Trophoblast cell (in vitro differentiated cells and primary cell): ENCODE data around the gene ASAH2.
A peak's percentile ranks its signal among the peaks of the same experiment; 100 is the strongest.

Source experiments
- DNase-seq, 2 donors: peaks; one replicate each; pipeline ENCODE4 v3.0.0-alpha.2; 2016
- H2AFZ ChIP-seq: 2 replicates; pipeline ENCODE4 v1.6.1; 2013; ENCODE audit warnings: low read length, moderate library complexity, mild to moderate bottlenecking; ENCODE audit not compliant: insufficient read depth, poor library complexity
- H2AK5ac ChIP-seq: 2 replicates; pipeline ENCODE4 v1.6.1; 2013; ENCODE audit warnings: mild to moderate bottlenecking, low read length
- H2BK120ac ChIP-seq: 2 replicates; pipeline ENCODE4 v1.6.1; 2013; ENCODE audit warnings: low read length, mild to moderate bottlenecking, moderate library complexity; ENCODE audit not compliant: insufficient read depth, poor library complexity
- H2BK12ac ChIP-seq: 2 replicates; pipeline ENCODE4 v1.6.1; 2013; ENCODE audit warnings: mild to moderate bottlenecking, low read length, moderate library complexity
- H2BK5ac ChIP-seq: 2 replicates; pipeline ENCODE4 v1.6.1; 2013; ENCODE audit warnings: low read length, low read depth, moderate library complexity, mild to moderate bottlenecking; ENCODE audit not compliant: poor library complexity
- H3K14ac ChIP-seq: 2 replicates; pipeline ENCODE4 v1.6.1; 2013; ENCODE audit warnings: mild to moderate bottlenecking, low read length
- H3K18ac ChIP-seq: 2 replicates; pipeline ENCODE4 v1.6.1; 2013; ENCODE audit warnings: mild to moderate bottlenecking, low read length
- H3K23ac ChIP-seq: 2 replicates; pipeline ENCODE4 v1.6.1; 2013; ENCODE audit warnings: low read length
- H3K27ac ChIP-seq: 2 replicates; pipeline ENCODE4 v1.5.1; 2013; ENCODE audit warnings: low read depth, mild to moderate bottlenecking, inconsistent platforms, low read length, moderate library complexity
- H3K27me3 ChIP-seq: 2 replicates; pipeline ENCODE4 v1.6.1; 2013; ENCODE audit warnings: inconsistent platforms, mild to moderate bottlenecking, low read length, moderate library complexity; ENCODE audit not compliant: insufficient read depth
- H3K36me3 ChIP-seq, 2 experiments: 1 replicate in 1 of 2; 2 replicates in 1 of 2; pipeline ENCODE4 v1.6.1; 2013; ENCODE audit warnings: low read length in 2 of 2, mild to moderate bottlenecking in 2 of 2, moderate library complexity in 1 of 2; ENCODE audit not compliant: insufficient read depth in 2 of 2, control insufficient read depth in 1 of 2
- H3K4ac ChIP-seq: 2 replicates; pipeline ENCODE4 v1.6.1; 2013; ENCODE audit warnings: low read depth, mild to moderate bottlenecking, low read length, moderate library complexity
- H3K4me1 ChIP-seq, 2 experiments: 1 replicate in 1 of 2; 2 replicates in 1 of 2; pipeline ENCODE4 v1.6.1; 2013; ENCODE audit warnings: low read length in 2 of 2, mild to moderate bottlenecking in 2 of 2, moderate library complexity in 1 of 2; ENCODE audit not compliant: insufficient read depth in 2 of 2, control insufficient read depth in 1 of 2
- H3K4me2 ChIP-seq: 2 replicates; pipeline ENCODE4 v1.6.1; 2013; ENCODE audit warnings: inconsistent platforms, mild to moderate bottlenecking, low read length, moderate library complexity
- H3K4me3 ChIP-seq: 2 replicates; pipeline ENCODE4 v1.5.1; 2013; ENCODE audit warnings: mild to moderate bottlenecking, low read depth, low read length, inconsistent platforms
- H3K79me1 ChIP-seq: one replicate; pipeline ENCODE4 v1.6.1; 2013; ENCODE audit warnings: low read length
- H3K79me2 ChIP-seq: 2 replicates; pipeline ENCODE4 v1.6.1; 2013; ENCODE audit warnings: low read length, mild to moderate bottlenecking; ENCODE audit not compliant: control insufficient read depth, insufficient read depth, poor library complexity
- H3K9ac ChIP-seq: 2 replicates; pipeline ENCODE4 v1.6.1; 2013; ENCODE audit warnings: mild to moderate bottlenecking, low read length
- H3K9me3 ChIP-seq: 2 replicates; pipeline ENCODE4 v1.6.1; 2013; ENCODE audit warnings: low read depth, mild to moderate bottlenecking, control low read depth, inconsistent platforms, low read length; ENCODE audit not compliant: insufficient read depth
- H4K12ac ChIP-seq: 2 replicates; pipeline ENCODE4 v1.6.1; 2013; ENCODE audit warnings: low read depth, mild to moderate bottlenecking, low read length, moderate library complexity
- H4K8ac ChIP-seq: 2 replicates; pipeline ENCODE4 v1.6.1; 2013; ENCODE audit warnings: low read depth, mild to moderate bottlenecking, low read length, moderate library complexity
- H4K91ac ChIP-seq: one replicate; pipeline ENCODE4 v1.6.1; 2013; ENCODE audit warnings: low read depth, mild to moderate bottlenecking, low read length, moderate library complexity
- WGBS: extraction: QIAGEN DNeasy Blood & Tissue Kit; methylation state at CpG from one replicate; pipeline ENCODE4 v1.1.7; 2013; ENCODE audit warnings: missing lambda C conversion rate; ENCODE audit not compliant: insufficient read length, insufficient coverage; ENCODE audit errors: extremely low coverage; 5-methylcytosine and 5-hydroxymethylcytosine counted together

The ASAH2 gene

GRCh38 chr10:50279489-50279888, 28.2 kb upstream of the ASAH2 start:
- Histone ChIP-seq H3K23ac (no peak overlapping the region), H2BK5ac (no peak overlapping the region), H2AFZ (no peak overlapping the region), H3K79me1 (no peaks in the 10 kb centered on the region), H3K27me3 (no peaks in the 10 kb centered on the region), H4K8ac (no peak overlapping the region), H3K4ac (no peak overlapping the region), H2BK120ac (no peak overlapping the region), H3K18ac (no peak overlapping the region), H2BK12ac (no peak overlapping the region), H3K14ac (no peak overlapping the region), H3K9ac (no peak overlapping the region), H2AK5ac (no peak overlapping the region), H3K36me3 (no peaks in the 10 kb centered on the region), H4K91ac (no peak overlapping the region), H3K79me2 (no peaks in the 10 kb centered on the region), H3K4me1 (no peaks in the 10 kb centered on the region), H3K9me3 (no peaks in the 10 kb centered on the region), H3K4me2 (no peak overlapping the region), H4K12ac (no peak overlapping the region), H3K27ac (no peak overlapping the region), H3K4me3 (no peak overlapping the region)
- WGBS, result no CpG with 5 or more reads among the region's 5 CpGs
- DNase-seq, result peak in 1 of 2 donors; percentile 7

GRCh38 chr10:50275650-50276235, 24.4 kb upstream of the ASAH2 start:
- no peak overlapping the region for H3K4me3 ChIP-seq
- H3K4me1 ChIP-seq, result no peaks in the 10 kb centered on the region
- DNase-seq, result peak in 1 of 2 donors; percentile 65
- no CpG with 5 or more reads among the region's 3 CpGs for WGBS
- no peak overlapping the region for H2BK12ac ChIP-seq
- no peak overlapping the region for H2BK5ac ChIP-seq
- no peak overlapping the region for H3K4ac ChIP-seq
- H3K4me2 ChIP-seq, result no peak overlapping the region
- H2BK120ac ChIP-seq, result no peak overlapping the region
- no peak overlapping the region for H2AFZ ChIP-seq
- H2AK5ac ChIP-seq, result no peak overlapping the region
- no peak overlapping the region for H3K14ac ChIP-seq
- H3K18ac ChIP-seq, result no peak overlapping the region
- H3K27ac ChIP-seq, result no peak overlapping the region
- no peaks in the 10 kb centered on the region for H3K36me3 ChIP-seq
- H3K79me2 ChIP-seq, result no peaks in the 10 kb centered on the region
- H3K79me1 ChIP-seq, result no peaks in the 10 kb centered on the region
- no peak overlapping the region for H4K12ac ChIP-seq
- H3K27me3 ChIP-seq, result no peaks in the 10 kb centered on the region
- H3K9me3 ChIP-seq, result peaks cover 2% of the 10 kb centered on the region
- no peak overlapping the region for H4K91ac ChIP-seq
- no peak overlapping the region for H3K23ac ChIP-seq
- H3K9ac ChIP-seq, result no peak overlapping the region
- H4K8ac ChIP-seq, result no peak overlapping the region

- Histone ChIP-seq H4K91ac (no peak overlapping the region), H2AFZ (no peak overlapping the region), H2BK12ac (no peak overlapping the region), H4K12ac (no peak overlapping the region), H3K79me1 (no peaks in the 10 kb centered on the region), H3K27ac (no peak overlapping the region), H3K27me3 (no peaks in the 10 kb centered on the region), H2AK5ac (no peak overlapping the region), H2BK120ac (no peak overlapping the region), H3K9ac (no peak overlapping the region), H2BK5ac (no peak overlapping the region), H3K23ac (no peak overlapping the region), H3K9me3 (peaks cover 2% of the 10 kb centered on the region), H3K18ac (no peak overlapping the region), H3K4me3 (no peak overlapping the region), H3K14ac (no peak overlapping the region), H4K8ac (no peak overlapping the region), H3K4me2 (no peak overlapping the region), H3K4ac (no peak overlapping the region), H3K79me2 (no peaks in the 10 kb centered on the region), H3K36me3 (no peaks in the 10 kb centered on the region), H3K4me1 (no peaks in the 10 kb centered on the region)
- no peak for DNase-seq
- WGBS, result no CpG with 5 or more reads among the region's 7 CpGs
These were observed 21.2 kb upstream of the ASAH2 start for GRCh38 chr10:50272531-50272930.

GRCh38 chr10:50271564-50272250, 20.4 kb upstream of the ASAH2 start:
- H3K18ac ChIP-seq, result no peak overlapping the region
- H3K79me2 ChIP-seq, result no peaks in the 10 kb centered on the region
- no peak overlapping the region for H3K14ac ChIP-seq
- H2AFZ ChIP-seq, result no peak overlapping the region
- peaks cover 2% of the 10 kb centered on the region for H3K9me3 ChIP-seq
- no peak overlapping the region for H4K12ac ChIP-seq
- no peaks in the 10 kb centered on the region for H3K79me1 ChIP-seq
- no CpG with 5 or more reads among the region's 3 CpGs for WGBS
- no peak overlapping the region for H2AK5ac ChIP-seq
- H3K4ac ChIP-seq, result no peak overlapping the region
- no peak overlapping the region for H2BK12ac ChIP-seq
- H3K27me3 ChIP-seq, result no peaks in the 10 kb centered on the region
- no peak overlapping the region for H3K27ac ChIP-seq
- H3K36me3 ChIP-seq, result no peaks in the 10 kb centered on the region
- H4K91ac ChIP-seq, result no peak overlapping the region
- no peak overlapping the region for H3K4me3 ChIP-seq
- H2BK120ac ChIP-seq, result no peak overlapping the region
- H3K9ac ChIP-seq, result no peak overlapping the region
- H3K23ac ChIP-seq, result no peak overlapping the region
- H4K8ac ChIP-seq, result no peak overlapping the region
- H2BK5ac ChIP-seq, result no peak overlapping the region
- H3K4me1 ChIP-seq, result no peaks in the 10 kb centered on the region
- no peak overlapping the region for H3K4me2 ChIP-seq
- no peak for DNase-seq
